OCI-LY1 (cell line): ENCODE measurements around the gene CST9L.

Experiments
- H2AFZ ChIP-seq: fragments of 200-600 bp; sonication (generic), shearing (Covaris generic); 2 replicates; pipeline ENCODE4 v1.6.0; 2014; ENCODE audit warnings: antibody characterized with exemption, mild to moderate bottlenecking, low read length
- H3F3A ChIP-seq: fragments of 200-600 bp; sonication (generic), shearing (Covaris generic); 2 replicates; pipeline ENCODE4 v1.6.0; 2014; ENCODE audit warnings: mild to moderate bottlenecking, antibody characterized with exemption, low read length, moderate library complexity; ENCODE audit not compliant: insufficient read depth
- H3K27ac ChIP-seq: fragments of 200-600 bp; sonication (generic); 2 replicates; pipeline ENCODE4 v1.5.1; 2014; ENCODE audit warnings: low read length, mixed run types, mild to moderate bottlenecking, low read depth; ENCODE audit not compliant: poor library complexity, severe bottlenecking
- H3K27me3 ChIP-seq: fragments of 200-600 bp; sonication (generic); 2 replicates; pipeline ENCODE4 v1.6.0; 2014; ENCODE audit warnings: antibody characterized with exemption, mild to moderate bottlenecking, low read length, moderate library complexity; ENCODE audit not compliant: insufficient read depth
- H3K36me3 ChIP-seq: fragments of 200-600 bp; sonication (generic); 2 replicates; pipeline ENCODE4 v1.6.1; 2014; ENCODE audit warnings: mild to moderate bottlenecking, antibody characterized with exemption, low read length, moderate library complexity, mixed read lengths; ENCODE audit not compliant: insufficient read depth
- H3K4me1 ChIP-seq: fragments of 200-600 bp; sonication (generic); 2 replicates; pipeline ENCODE4 v1.5.1; 2014; ENCODE audit warnings: mild to moderate bottlenecking, low read length, moderate library complexity; ENCODE audit not compliant: insufficient read depth, severe bottlenecking
- H3K4me2 ChIP-seq: fragments of 200-600 bp; sonication (generic), shearing (Covaris generic); 2 replicates; pipeline ENCODE4 v1.6.1; 2014; ENCODE audit warnings: low read length
- H3K4me3 ChIP-seq: fragments of 200-600 bp; sonication (generic); 2 replicates; pipeline ENCODE4 v1.5.1; 2014; ENCODE audit warnings: low read length, low read depth, mild to moderate bottlenecking, mixed read lengths; ENCODE audit not compliant: poor library complexity, severe bottlenecking
- H3K79me2 ChIP-seq: fragments of 200-600 bp; shearing (Covaris generic); 2 replicates; pipeline ENCODE4 v1.6.1; 2016; ENCODE audit warnings: mixed run types, low read length, mixed read lengths; ENCODE audit not compliant: insufficient read depth
- H3K9ac ChIP-seq: fragments of 200-600 bp; sonication (generic), shearing (Covaris generic); 2 replicates; pipeline ENCODE4 v1.6.1; 2014; ENCODE audit warnings: mild to moderate bottlenecking, low read length, mixed read lengths
- H3K9me2 ChIP-seq: fragments of 200-600 bp; sonication (generic), shearing (Covaris generic); 2 replicates; pipeline ENCODE4 v1.6.1; 2014; ENCODE audit warnings: low read depth, mild to moderate bottlenecking, low read length, mixed read lengths
- H3K9me3 ChIP-seq: fragments of 200-600 bp; shearing (Covaris generic); 2 replicates; pipeline ENCODE4 v1.6.1; 2014; ENCODE audit warnings: low read length, mixed read lengths
- H4K20me1 ChIP-seq: fragments of 200-600 bp; sonication (generic), shearing (Covaris generic); 2 replicates; pipeline ENCODE4 v1.6.0; 2016; ENCODE audit warnings: mild to moderate bottlenecking, low read length; ENCODE audit not compliant: insufficient read depth
- EZH2 ChIP-seq: fragments of 200-600 bp; sonication (generic), shearing (Covaris generic); IDR thresholded peaks from 2 replicates; pipeline ENCODE4 v1.8.0; 2017; ENCODE audit warnings: borderline replicate concordance, mixed run types, mild to moderate bottlenecking, antibody characterized with exemption, low read length, moderate library complexity, mixed read lengths
- TF ChIP-seq, protein P1 (sequence below): fragments of 200-600 bp; sonication (generic), shearing (Covaris generic); IDR thresholded peaks from 2 replicates; pipeline ENCODE4 v1.5.1; 2017; ENCODE audit warnings: mild to moderate bottlenecking, antibody characterized with exemption, low read length, moderate library complexity, mixed read lengths

Gene CST9L

DNA sequence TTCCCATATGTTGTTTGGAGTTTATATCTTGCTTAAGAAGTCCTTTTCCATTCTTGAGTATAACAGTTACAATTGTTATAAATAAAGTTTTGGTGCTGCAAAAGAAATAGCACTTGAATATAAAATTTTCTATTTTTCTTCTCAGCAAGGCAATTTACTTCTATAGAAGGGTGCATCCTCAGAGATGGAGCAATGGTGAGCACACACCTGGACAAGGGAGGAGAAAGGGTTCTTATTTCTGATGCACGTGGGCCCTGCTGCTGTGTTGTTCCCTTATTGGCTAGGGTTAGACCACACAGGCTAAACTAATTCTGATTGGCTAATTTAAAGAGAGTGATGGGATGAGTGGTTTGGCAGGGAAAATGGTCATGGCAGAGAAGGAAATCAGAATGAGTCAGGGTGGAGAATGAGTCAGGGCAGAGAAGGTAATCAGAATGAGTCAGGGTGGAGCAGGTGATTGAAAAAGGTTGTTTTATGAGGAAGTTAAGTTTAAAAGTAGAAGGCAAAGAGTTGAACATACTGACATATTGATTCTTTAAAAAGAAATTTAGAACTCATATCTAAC, 39.3 kb downstream of the CST9L start:
- Histone ChIP-seq H3K4me3 (no peak overlapping the region), H3K4me2 (no peak overlapping the region), H3K27ac (no peak overlapping the region), H3K4me1 (no peaks in the 10 kb centered on the region), H3K36me3 (no peaks in the 10 kb centered on the region), H3K79me2 (no peaks in the 10 kb centered on the region), H3F3A (no peaks in the 10 kb centered on the region), H2AFZ (no peak overlapping the region), H3K9me3 (no peaks in the 10 kb centered on the region), H3K9ac (no peak overlapping the region), H3K27me3 (peaks cover 5% of the 10 kb centered on the region; the same call in 1 of the 2 replicates), H3K9me2 (no peaks in the 10 kb centered on the region), H4K20me1 (no peaks in the 10 kb centered on the region)
- TF ChIP-seq, protein P1, sequence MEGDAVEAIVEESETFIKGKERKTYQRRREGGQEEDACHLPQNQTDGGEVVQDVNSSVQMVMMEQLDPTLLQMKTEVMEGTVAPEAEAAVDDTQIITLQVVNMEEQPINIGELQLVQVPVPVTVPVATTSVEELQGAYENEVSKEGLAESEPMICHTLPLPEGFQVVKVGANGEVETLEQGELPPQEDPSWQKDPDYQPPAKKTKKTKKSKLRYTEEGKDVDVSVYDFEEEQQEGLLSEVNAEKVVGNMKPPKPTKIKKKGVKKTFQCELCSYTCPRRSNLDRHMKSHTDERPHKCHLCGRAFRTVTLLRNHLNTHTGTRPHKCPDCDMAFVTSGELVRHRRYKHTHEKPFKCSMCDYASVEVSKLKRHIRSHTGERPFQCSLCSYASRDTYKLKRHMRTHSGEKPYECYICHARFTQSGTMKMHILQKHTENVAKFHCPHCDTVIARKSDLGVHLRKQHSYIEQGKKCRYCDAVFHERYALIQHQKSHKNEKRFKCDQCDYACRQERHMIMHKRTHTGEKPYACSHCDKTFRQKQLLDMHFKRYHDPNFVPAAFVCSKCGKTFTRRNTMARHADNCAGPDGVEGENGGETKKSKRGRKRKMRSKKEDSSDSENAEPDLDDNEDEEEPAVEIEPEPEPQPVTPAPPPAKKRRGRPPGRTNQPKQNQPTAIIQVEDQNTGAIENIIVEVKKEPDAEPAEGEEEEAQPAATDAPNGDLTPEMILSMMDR: no peak
- no peak for TF ChIP-seq EZH2

DNA sequence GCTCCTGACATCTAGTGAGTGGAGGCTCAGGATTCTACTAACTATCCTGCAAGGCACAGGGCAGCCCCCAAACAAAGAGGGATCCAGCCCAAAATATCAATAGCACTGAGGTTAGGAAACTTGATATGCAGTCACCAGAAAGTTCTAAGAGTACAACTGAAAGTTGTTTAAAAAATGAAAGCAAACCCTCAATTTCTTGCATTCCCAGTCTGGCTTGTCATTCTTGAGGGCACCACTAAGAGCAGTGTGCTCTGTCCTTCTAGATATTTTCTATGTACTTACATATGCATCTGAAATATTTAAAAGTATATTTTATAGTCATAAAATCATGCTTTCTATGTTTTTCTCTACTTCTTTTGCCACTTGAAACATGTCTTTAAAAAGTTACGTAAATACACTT, 41.4 kb downstream of the CST9L start:
- peaks cover 5% of the 10 kb centered on the region; the same call in 1 of the 2 replicates for H3K27me3 ChIP-seq
- H3K9ac ChIP-seq: no peak overlapping the region
- TF ChIP-seq, protein P1: no peak
- no peak for TF ChIP-seq EZH2
- H3K4me2 ChIP-seq: no peak overlapping the region
- H3K4me1 ChIP-seq: no peaks in the 10 kb centered on the region
- H3K36me3 ChIP-seq: no peaks in the 10 kb centered on the region
- no peak overlapping the region for H3K27ac ChIP-seq
- H3K79me2 ChIP-seq: no peaks in the 10 kb centered on the region
- H4K20me1 ChIP-seq: no peaks in the 10 kb centered on the region
- H3K9me2 ChIP-seq: no peaks in the 10 kb centered on the region
- no peak overlapping the region for H2AFZ ChIP-seq
- H3K4me3 ChIP-seq: no peak overlapping the region
- H3K9me3 ChIP-seq: no peaks in the 10 kb centered on the region
- no peaks in the 10 kb centered on the region for H3F3A ChIP-seq

DNA sequence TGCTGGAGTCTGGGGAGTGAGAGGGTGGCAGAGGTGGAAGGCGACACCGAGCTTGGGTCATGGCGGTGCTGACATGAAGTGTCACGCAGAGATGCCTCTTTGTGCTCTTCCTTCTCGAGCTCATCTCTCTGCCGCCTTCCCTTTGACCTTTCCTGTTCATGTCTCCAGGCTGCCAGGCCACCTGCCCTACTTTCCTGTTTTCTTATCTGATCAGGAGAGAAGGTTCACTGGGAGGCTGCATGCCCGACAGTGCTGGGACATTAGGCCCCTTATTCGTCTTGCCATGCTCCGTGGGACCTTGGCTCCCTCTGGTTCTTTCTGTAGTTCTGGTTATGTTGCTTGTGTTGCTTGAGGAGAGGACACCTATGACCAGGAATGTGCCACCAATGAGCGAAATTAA, 44.1 kb downstream of the CST9L start:
- TF ChIP-seq EZH2: no peak
- TF ChIP-seq, protein P1: no peak
- H3F3A ChIP-seq: no peaks in the 10 kb centered on the region
- no peaks in the 10 kb centered on the region for H3K36me3 ChIP-seq
- H4K20me1 ChIP-seq: no peaks in the 10 kb centered on the region
- no peaks in the 10 kb centered on the region for H3K9me2 ChIP-seq
- H3K4me1 ChIP-seq: no peaks in the 10 kb centered on the region
- peaks cover 8% of the 10 kb centered on the region; the same call in 1 of the 2 replicates for H3K27me3 ChIP-seq
- no peaks in the 10 kb centered on the region for H3K9me3 ChIP-seq
- H3K4me2 ChIP-seq: no peak overlapping the region
- no peak overlapping the region for H3K4me3 ChIP-seq
- no peak overlapping the region for H3K27ac ChIP-seq
- no peak overlapping the region for H3K9ac ChIP-seq
- H2AFZ ChIP-seq: no peak overlapping the region
- H3K79me2 ChIP-seq: no peaks in the 10 kb centered on the region
